Activated CD4-positive, alpha-beta T cell treated with anti-CD3 and anti-CD28 coated beads for 36 hours (primary cell): Measurements from ENCODE around the gene NIM1K. TPM values are rescaled to one million over a fixed set of nuclear protein-coding genes. Genes with fewer than 3 reads are reported as not detected.
"Not testable (repeated sequence)": the region's sequence is repeated elsewhere in the genome, so short reads cannot be mapped to it uniquely, and the experiment has no call there.

Source experiments
- ATAC-seq: fragments of 200-7000 bp; cut with Tn5 transposase; one replicate; pipeline ENCODE4 v1.10.0; 2021; ENCODE audit warnings: mild to moderate bottlenecking, moderate library complexity
- CTCF ChIA-PET: fragments of 350-600 bp; sonication (Branson Sonifier 250); formaldehyde crosslinking; loops from one replicate; lab custom pipeline; 2021; ENCODE audit warnings: antibody characterized with exemption; lab: Charles Lee
- POLR2A ChIA-PET: fragments of 350-600 bp; sonication (Branson Sonifier 250); formaldehyde crosslinking; loops from one replicate; lab custom pipeline; 2021; ENCODE audit warnings: antibody characterized with exemption, inconsistent platforms; lab: Charles Lee
- DNase-seq: peaks from one replicate; pipeline ENCODE4 v3.0.0-alpha.2; 2020
- H3K27ac Mint-ChIP-seq: one replicate; pipeline ENCODE4 v1.8.0; 2021; ENCODE audit warnings: mixed read lengths
- H3K27me3 Mint-ChIP-seq: one replicate; pipeline ENCODE4 v1.8.0; 2021; ENCODE audit warnings: mixed read lengths
- H3K36me3 Mint-ChIP-seq: one replicate; pipeline ENCODE4 v1.8.0; 2021; ENCODE audit warnings: low read depth, mixed read lengths
- H3K4me1 Mint-ChIP-seq: one replicate; pipeline ENCODE4 v1.8.0; 2021; ENCODE audit warnings: mixed read lengths
- H3K4me3 Mint-ChIP-seq: one replicate; pipeline ENCODE4 v1.8.0; 2021; ENCODE audit warnings: mild to moderate bottlenecking, moderate library complexity, mixed read lengths
- H3K9me3 Mint-ChIP-seq: one replicate; pipeline ENCODE4 v1.8.0; 2021; ENCODE audit warnings: low read depth, mixed read lengths
- intact Hi-C, 2 experiments: fragments of 100-400 bp; cut with DNase I in 1 of 2; cut with micrococcal nuclease in 1 of 2; formaldehyde crosslinking; loops; one replicate each; pipeline versions ENCODE4 v1.14.2 to v1.15.1; 2022 to 2024; cut with DNase I, micrococcal nuclease
- total RNA-seq, 2 experiments: library from RNA; stranded (reverse); gene quantifications; one replicate each; pipeline ENCODE4 v1.2.3, GENCODE V29; 2021

NIM1K gene
- total RNA-seq, 2 experiments from 2014 or later = 2.1 to 2.3 TPM

DNA sequence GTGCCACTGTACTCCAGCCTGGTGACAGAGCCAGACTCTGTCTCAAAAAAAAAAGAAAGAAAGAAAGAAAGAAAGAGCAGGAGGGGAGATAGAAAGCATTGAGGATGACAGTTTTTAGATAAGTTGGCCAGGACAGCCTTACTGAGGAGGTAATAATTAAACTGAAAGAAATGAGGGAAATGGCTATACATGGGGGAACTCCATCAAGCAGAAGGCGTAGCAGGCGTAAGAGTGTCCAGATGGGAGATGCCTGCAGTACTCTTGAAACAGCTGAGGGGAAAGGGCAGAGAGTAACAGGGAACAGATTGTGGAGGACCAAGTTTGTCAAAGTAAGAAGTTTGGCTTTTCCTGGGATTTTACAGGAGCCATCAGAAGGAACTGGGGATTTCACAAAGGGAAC lies 63.7 kb downstream of the NIM1K start:
- ChIA-PET CTCF (interaction anchor here (1.4 kb wide), 1 partner anchor 228 kb away, joined by 3 read pairs; the partner anchor contains the start of gene TMEM267), POLR2A (no interaction called here)
- Mint-ChIP-seq H3K27ac (no peak overlapping the region), H3K36me3 (no peaks in the 10 kb centered on the region), H3K4me1 (no peaks in the 10 kb centered on the region), H3K4me3 (no peak overlapping the region), H3K27me3 (peaks cover 27% of the 10 kb centered on the region), H3K9me3 (no peaks in the 10 kb centered on the region)
- ATAC-seq = no peak
- no peak for DNase-seq
- intact Hi-C loops = no loop called here

DNA sequence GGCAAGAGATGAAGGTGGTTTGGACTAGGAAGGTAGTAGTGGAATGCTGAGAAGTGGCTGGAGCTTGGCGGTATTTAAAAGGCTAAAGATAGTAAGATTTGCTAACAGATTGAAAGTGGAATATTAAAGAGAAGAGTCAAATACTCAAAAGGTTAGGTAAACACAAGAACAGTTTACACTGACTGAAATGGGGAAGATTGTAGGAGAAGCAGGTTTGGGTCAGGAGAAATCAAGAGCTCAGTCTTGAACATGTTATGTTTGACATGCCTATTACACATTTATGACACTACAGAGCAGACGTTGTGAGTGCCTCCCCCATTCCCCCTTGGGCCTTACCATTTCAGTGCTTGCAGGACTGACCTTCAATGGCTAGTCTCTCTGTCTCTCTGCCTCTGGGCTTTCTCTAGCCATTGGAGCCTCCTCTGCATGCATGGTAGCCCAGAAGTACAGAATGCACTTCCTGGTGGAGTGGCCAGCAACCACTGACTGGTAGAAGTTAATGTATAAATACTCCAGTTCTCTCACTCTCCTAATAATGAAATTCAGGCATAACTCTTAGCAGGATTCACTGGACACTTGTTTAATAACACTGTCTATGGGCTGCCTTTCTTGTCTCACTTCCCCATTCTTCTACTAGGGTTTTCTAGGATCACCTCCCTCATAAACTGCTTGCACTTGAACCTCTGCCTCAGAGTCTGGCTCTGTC lies 64.4 kb downstream of the NIM1K start:
- intact Hi-C loops = no loop called here
- DNase-seq (no peak), ATAC-seq (no peak)

DNA sequence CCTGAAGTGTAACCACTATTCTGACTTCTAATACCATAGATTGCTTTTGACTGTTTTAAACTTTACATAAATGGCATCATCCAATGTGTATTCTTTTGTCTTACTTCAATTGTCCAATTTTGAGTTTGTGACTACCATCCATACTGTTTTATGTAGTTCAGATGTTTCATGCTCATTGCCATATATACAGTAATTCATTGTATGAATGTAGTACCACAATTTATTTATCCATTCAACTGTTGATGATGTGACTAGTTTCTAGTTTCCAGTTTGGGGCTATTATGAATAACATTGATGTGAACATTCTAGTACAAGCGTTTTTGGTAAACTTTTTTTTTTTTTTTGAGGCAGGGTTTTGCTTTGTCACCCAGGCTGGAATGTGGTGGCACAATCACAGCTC lies 66.1 kb downstream of the NIM1K start:
- DNase-seq (no peak), ATAC-seq (peak; percentile 33)
- intact Hi-C loops = no loop called here
- Mint-ChIP-seq H3K9me3 (no peaks in the 10 kb centered on the region), H3K4me1 (no peaks in the 10 kb centered on the region), H3K4me3 (no peak overlapping the region), H3K36me3 (no peaks in the 10 kb centered on the region), H3K27ac (no peak overlapping the region), H3K27me3 (peaks cover 33% of the 10 kb centered on the region)
- POLR2A ChIA-PET = no interaction called here
- CTCF ChIA-PET = interaction anchor here (1.1 kb wide), 1 partner anchor 374 kb away, joined by 3 read pairs; no protein-coding TSS in a partner anchor

More for the DNA sequence above, 64.4 kb downstream of the NIM1K start:
- POLR2A ChIA-PET = no interaction called here
- Mint-ChIP-seq H3K9me3 (no peaks in the 10 kb centered on the region), H3K4me3 (no peak overlapping the region), H3K27me3 (peaks cover 27% of the 10 kb centered on the region), H3K4me1 (no peaks in the 10 kb centered on the region), H3K36me3 (no peaks in the 10 kb centered on the region), H3K27ac (no peak overlapping the region)
- CTCF ChIA-PET = interaction anchor here (1.4 kb wide), 1 partner anchor 228 kb away, joined by 3 read pairs; the partner anchor contains the start of gene TMEM267

DNA sequence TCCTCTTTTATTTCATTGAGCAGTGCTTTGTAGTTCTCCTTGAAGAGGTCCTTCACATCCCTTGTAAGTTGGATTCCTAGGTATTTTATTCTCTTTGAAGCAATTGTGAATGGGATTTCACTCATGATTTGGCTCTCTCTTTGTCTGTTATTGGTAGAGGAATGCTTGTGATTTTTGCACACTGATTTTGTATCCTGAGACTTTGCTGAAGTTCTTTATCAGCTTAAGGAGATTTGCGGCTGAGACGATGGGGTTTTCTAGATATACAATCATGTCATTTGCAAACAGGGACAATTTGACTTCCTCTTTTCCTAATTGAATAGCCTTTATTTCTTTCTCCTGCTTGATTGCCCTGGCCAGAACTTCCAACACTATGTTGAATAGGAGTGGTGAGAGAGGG lies 70.2 kb downstream of the NIM1K start:
- CTCF ChIA-PET = not testable (repeated sequence)
- H3K27me3 Mint-ChIP-seq = peaks cover 34% of the 10 kb centered on the region

DNA sequence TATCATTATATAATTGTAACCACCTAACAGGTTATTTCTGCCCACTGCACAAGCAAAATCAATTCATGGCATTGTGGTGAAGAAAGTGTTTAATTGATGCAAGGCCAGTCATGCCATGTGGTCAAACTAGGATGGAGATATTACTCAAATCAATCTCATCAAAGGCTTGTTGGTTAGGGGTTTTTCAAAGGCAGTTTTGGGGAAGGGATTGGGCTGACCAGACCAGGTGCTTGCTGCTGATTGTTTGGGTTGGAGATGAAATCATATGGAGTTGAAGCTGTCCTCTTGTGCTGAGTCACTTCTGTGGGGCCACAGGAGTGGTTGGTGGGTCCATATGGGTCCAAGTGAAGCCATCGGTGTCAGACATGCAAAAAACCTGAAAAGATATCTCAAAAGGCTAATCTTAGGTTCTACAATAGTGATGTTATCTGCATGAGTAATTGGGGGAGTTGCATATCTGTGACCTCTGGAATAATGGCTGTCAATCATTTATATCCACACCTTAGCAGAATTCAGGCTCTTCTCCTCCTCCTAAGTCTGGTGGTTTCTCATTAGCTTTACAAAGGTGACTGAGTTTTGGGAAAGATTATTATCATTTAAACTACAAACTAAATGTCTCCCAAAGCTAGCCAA lies 76.3 kb downstream of the NIM1K start:
- CTCF ChIA-PET = no interaction called here
- H3K36me3 Mint-ChIP-seq = no peaks in the 10 kb centered on the region
- ATAC-seq (no peak), DNase-seq (no peak)
- no peaks in the 10 kb centered on the region for H3K4me1 Mint-ChIP-seq
- H3K27me3 Mint-ChIP-seq = peaks cover 29% of the 10 kb centered on the region
- no peak overlapping the region for H3K27ac Mint-ChIP-seq
- POLR2A ChIA-PET = no interaction called here
- peaks cover 5% of the 10 kb centered on the region for H3K9me3 Mint-ChIP-seq
- intact Hi-C loops = no loop called here
- no peak overlapping the region for H3K4me3 Mint-ChIP-seq

More for the DNA sequence above, 70.2 kb downstream of the NIM1K start:
- H3K36me3 Mint-ChIP-seq, POLR2A ChIA-PET, H3K4me1 Mint-ChIP-seq, intact Hi-C loops, H3K4me3 Mint-ChIP-seq, DNase-seq, H3K27ac Mint-ChIP-seq, ATAC-seq, H3K9me3 Mint-ChIP-seq: not testable (repeated sequence)

DNA sequence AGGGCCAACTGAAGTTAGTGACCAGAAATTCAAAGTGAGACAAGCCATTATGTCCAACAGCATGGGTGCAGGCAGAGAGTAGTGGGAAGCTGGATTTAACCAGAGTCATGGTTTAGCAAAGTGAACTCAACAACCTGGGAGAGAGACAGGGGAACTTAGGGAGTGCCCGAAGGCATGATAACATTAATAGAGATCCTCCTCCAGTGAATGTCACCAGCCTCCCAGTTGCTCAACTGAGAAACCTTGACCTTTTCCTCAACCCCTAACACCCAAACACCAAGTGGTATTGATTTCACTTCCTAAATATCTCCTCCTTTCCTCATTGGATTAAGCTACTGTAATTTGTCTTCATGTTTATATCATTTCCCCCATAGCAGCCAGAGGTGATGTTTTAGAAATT lies 78.6 kb downstream of the NIM1K start:
- intact Hi-C loops = no loop called here

DNA sequence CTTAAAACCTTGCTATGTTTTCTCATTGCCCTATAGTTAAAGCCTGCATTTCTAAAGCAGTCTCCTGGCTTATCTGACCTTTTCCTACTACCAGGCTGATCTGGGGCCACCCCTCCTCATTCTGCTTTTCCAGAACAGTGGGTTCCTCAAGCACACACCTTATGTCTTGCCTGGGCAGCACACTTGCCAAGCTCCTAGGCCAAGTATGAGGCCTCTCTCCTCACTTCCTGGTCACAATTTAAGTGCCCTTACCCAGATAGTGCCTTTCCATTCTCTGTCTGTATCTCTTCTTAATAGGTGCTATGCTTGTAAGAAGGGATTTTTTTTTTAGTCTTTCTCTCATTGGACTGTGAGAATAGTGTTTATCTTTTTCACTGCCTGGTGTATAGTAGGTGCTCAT lies 81.5 kb downstream of the NIM1K start:
- H3K27ac Mint-ChIP-seq = no peak overlapping the region
- no peaks in the 10 kb centered on the region for H3K36me3 Mint-ChIP-seq
- peaks cover 9% of the 10 kb centered on the region for H3K27me3 Mint-ChIP-seq
- intact Hi-C loops = no loop called here
- ChIA-PET POLR2A (no interaction called here), CTCF (interaction anchor here (1.0 kb wide), 1 partner anchor 101 kb away, joined by 3 read pairs; no protein-coding TSS in a partner anchor)
- DNase-seq (no peak), ATAC-seq (no peak)
- H3K4me1 Mint-ChIP-seq = no peaks in the 10 kb centered on the region
- H3K4me3 Mint-ChIP-seq = no peak overlapping the region
- no peaks in the 10 kb centered on the region for H3K9me3 Mint-ChIP-seq

More for the DNA sequence above, 78.6 kb downstream of the NIM1K start:
- Mint-ChIP-seq H3K4me3 (no peak overlapping the region), H3K27me3 (peaks cover 17% of the 10 kb centered on the region), H3K4me1 (no peaks in the 10 kb centered on the region), H3K27ac (no peak overlapping the region), H3K9me3 (peaks cover 5% of the 10 kb centered on the region), H3K36me3 (no peaks in the 10 kb centered on the region)
- POLR2A ChIA-PET = no interaction called here
- DNase-seq (no peak), ATAC-seq (no peak)
- CTCF ChIA-PET = no interaction called here

DNA sequence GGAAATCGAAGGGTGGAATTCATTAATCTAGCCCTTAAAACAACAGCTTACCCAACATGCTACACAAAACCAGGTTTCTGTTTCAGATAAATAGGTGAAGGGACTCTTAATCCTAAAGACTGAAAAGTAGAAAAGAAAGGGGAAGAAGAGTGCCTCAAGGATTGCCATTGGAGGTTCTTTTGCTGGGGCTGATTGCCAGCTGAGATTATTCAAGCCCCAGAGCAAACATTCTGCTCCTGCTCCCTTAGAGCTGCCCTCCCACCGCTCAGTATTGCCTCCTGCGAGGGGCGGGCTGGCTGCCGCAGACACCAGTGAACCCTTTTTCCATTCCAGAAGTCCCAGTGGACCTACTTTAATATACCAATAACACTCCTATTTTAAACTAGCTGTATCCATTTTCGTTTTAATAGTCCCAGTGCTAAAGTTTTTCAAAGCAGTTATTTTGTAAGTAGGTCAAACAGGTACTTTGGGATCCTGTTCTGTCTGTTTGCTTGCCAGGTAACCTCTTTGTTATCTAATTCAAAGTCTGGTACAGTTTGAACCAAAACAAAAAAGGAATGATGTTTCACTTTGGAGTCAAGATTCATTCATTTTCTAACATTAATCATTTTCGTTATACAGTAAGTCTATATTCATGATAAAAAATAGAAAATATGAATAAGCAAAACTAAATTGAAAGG lies 82.5 kb downstream of the NIM1K start:
- H3K36me3 Mint-ChIP-seq = no peaks in the 10 kb centered on the region
- ATAC-seq = no peak
- POLR2A ChIA-PET = no interaction called here
- no peak for DNase-seq
- no peaks in the 10 kb centered on the region for H3K9me3 Mint-ChIP-seq
- peaks cover 9% of the 10 kb centered on the region for H3K27me3 Mint-ChIP-seq
- CTCF ChIA-PET = interaction anchor here (1.0 to 1.2 kb wide), 2 partner anchors 79 to 100 kb away, joined by 3 to 4 read pairs; no protein-coding TSS in a partner anchor
- no peak overlapping the region for H3K27ac Mint-ChIP-seq
- H3K4me1 Mint-ChIP-seq = no peaks in the 10 kb centered on the region
- intact Hi-C loops = no loop called here
- H3K4me3 Mint-ChIP-seq = no peak overlapping the region

DNA sequence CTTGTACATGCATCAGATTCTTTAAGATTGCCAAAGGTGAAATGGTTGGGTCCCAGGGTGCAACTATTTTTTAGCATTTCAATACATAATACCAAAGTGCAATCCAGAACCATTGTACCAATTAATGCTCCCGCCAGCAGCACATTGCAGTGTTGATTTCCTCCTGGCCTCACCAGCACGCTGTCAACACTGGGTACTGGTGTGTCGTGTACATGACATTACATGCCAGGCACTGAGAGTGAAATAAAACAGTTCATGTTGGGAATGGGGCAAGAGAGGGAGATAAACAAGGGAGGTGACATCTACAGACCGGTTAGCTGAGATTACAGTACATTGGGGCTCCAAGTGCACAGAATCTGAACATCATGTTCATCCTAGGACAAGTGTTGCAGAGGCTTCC lies 83.4 kb downstream of the NIM1K start:
- Mint-ChIP-seq H3K36me3 (no peaks in the 10 kb centered on the region), H3K27ac (no peak overlapping the region), H3K27me3 (peaks cover 9% of the 10 kb centered on the region), H3K4me1 (no peaks in the 10 kb centered on the region), H3K9me3 (no peaks in the 10 kb centered on the region), H3K4me3 (no peak overlapping the region)
- ChIA-PET POLR2A (no interaction called here), CTCF (no interaction called here)
- ATAC-seq = no peak
- intact Hi-C loops = no loop called here
- DNase-seq = no peak

DNA sequence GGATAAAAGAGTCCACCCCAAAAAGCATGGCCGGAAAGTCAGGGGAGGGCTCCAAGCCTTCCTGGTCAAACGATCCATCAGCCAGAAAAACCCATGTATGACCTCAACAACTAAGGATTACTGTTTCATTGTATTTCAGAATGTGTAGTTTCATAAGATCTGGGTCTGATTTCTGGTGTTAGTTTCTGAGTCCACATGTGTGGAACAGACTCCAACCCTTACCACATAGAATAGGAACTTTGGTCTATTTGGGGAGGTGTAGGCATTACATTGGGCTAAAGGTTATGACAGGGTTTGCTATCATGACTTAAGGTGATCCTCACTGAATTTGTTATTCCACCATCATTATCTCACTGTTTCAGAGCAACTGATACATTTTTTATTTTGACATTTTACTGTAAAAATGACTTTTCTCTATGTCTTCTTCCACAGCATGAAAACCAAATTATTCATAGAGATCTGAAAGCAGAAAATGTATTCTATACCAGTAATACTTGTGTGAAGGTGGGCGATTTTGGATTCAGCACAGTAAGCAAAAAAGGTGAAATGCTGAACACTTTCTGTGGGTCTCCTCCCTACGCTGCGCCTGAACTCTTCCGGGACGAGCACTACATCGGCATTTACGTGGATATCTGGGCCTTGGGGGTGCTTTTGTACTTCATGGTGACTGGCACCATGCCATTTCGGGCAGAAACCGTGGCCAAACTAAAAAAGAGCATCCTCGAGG lies 87.7 kb downstream of the NIM1K start:
- intact Hi-C loops = no loop called here
- peaks cover 4% of the 10 kb centered on the region for H3K27me3 Mint-ChIP-seq
- ATAC-seq (no peak), DNase-seq (no peak)
- no peak overlapping the region for H3K4me3 Mint-ChIP-seq
- CTCF ChIA-PET = no interaction called here
- POLR2A ChIA-PET = no interaction called here
- peaks cover 1% of the 10 kb centered on the region for H3K36me3 Mint-ChIP-seq
- no peak overlapping the region for H3K27ac Mint-ChIP-seq
- H3K9me3 Mint-ChIP-seq = no peaks in the 10 kb centered on the region
- peaks cover 11% of the 10 kb centered on the region for H3K4me1 Mint-ChIP-seq
